Endothelial cell (in vitro differentiated cells): ENCODE results near the gene FAR1. TPM values are rescaled to one million over a fixed set of nuclear protein-coding genes. Genes with fewer than 3 reads are reported as not detected.
A peak's percentile ranks its signal among the peaks of the same experiment; 100 is the strongest.

Source experiments
- DNase-seq: peaks from one replicate; pipeline ENCODE4 v3.0.0; 2021; ENCODE audit warnings: low spot score
- H3K27ac Mint-ChIP-seq: one replicate; pipeline ENCODE4 v1.8.0; 2021; ENCODE audit warnings: mixed read lengths, inconsistent platforms; ENCODE audit not compliant: unreplicated experiment
- H3K27me3 Mint-ChIP-seq: one replicate; pipeline ENCODE4 v1.8.0; 2021; ENCODE audit warnings: mild to moderate bottlenecking, moderate library complexity, mixed read lengths, inconsistent platforms; ENCODE audit not compliant: unreplicated experiment
- H3K36me3 Mint-ChIP-seq: one replicate; pipeline ENCODE4 v1.8.0; 2021; ENCODE audit warnings: mild to moderate bottlenecking, low read depth, mixed read lengths, inconsistent platforms; ENCODE audit not compliant: unreplicated experiment
- H3K4me1 Mint-ChIP-seq: one replicate; pipeline ENCODE4 v1.8.0; 2021; ENCODE audit warnings: mild to moderate bottlenecking, mixed read lengths, inconsistent platforms; ENCODE audit not compliant: unreplicated experiment
- H3K4me3 Mint-ChIP-seq: one replicate; pipeline ENCODE4 v1.8.0; 2021; ENCODE audit warnings: mild to moderate bottlenecking, mixed read lengths, inconsistent platforms; ENCODE audit not compliant: unreplicated experiment
- H3K9me3 Mint-ChIP-seq: one replicate; pipeline ENCODE4 v1.8.0; 2021; ENCODE audit warnings: mixed read lengths, inconsistent platforms; ENCODE audit not compliant: unreplicated experiment
- total RNA-seq: library from RNA; stranded (reverse); fragmentation: NEBNext Ultra II Directional; extraction: Animal tissue kit (Norgen Biotek cat#: 25700); gene quantifications from one replicate; pipeline ENCODE4 v1.2.1, GENCODE V29; 2021; ENCODE audit not compliant: unreplicated experiment
- TF ChIP-seq, protein P1 (sequence below): fragments of 200-600 bp; sonication (generic); IDR thresholded peaks from one replicate; pipeline ENCODE4 v1.5.0; 2021; ENCODE audit warnings: antibody characterized with exemption; ENCODE audit not compliant: unreplicated experiment

FAR1 gene
- total RNA-seq, 1 donor from 2014 or later: 77.8 TPM

GRCh38 chr11:13663631-13664071, 4.8 kb upstream of the FAR1 start:
- DNase-seq: no peak
- Mint-ChIP-seq H3K27ac (no peak overlapping the region), H3K36me3 (peaks cover 6% of the 10 kb centered on the region), H3K27me3 (peaks cover 1% of the 10 kb centered on the region), H3K9me3 (peaks cover 6% of the 10 kb centered on the region), H3K4me3 (no peak overlapping the region), H3K4me1 (peaks cover 9% of the 10 kb centered on the region)
- TF ChIP-seq, protein P1, sequence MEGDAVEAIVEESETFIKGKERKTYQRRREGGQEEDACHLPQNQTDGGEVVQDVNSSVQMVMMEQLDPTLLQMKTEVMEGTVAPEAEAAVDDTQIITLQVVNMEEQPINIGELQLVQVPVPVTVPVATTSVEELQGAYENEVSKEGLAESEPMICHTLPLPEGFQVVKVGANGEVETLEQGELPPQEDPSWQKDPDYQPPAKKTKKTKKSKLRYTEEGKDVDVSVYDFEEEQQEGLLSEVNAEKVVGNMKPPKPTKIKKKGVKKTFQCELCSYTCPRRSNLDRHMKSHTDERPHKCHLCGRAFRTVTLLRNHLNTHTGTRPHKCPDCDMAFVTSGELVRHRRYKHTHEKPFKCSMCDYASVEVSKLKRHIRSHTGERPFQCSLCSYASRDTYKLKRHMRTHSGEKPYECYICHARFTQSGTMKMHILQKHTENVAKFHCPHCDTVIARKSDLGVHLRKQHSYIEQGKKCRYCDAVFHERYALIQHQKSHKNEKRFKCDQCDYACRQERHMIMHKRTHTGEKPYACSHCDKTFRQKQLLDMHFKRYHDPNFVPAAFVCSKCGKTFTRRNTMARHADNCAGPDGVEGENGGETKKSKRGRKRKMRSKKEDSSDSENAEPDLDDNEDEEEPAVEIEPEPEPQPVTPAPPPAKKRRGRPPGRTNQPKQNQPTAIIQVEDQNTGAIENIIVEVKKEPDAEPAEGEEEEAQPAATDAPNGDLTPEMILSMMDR: no peak

- Mint-ChIP-seq H3K9me3 (no peaks in the 10 kb centered on the region), H3K36me3 (no peaks in the 10 kb centered on the region), H3K4me1 (peaks cover 13% of the 10 kb centered on the region), H3K4me3 (no peak overlapping the region), H3K27me3 (peaks cover 4% of the 10 kb centered on the region), H3K27ac (no peak overlapping the region)
- TF ChIP-seq, protein P1: no peak
- no peak for DNase-seq
These were observed 4.1 kb upstream of the FAR1 start for GRCh38 chr11:13664351-13664750.

GRCh38 chr11:13666708-13667107, 1.8 kb upstream of the FAR1 start:
- Mint-ChIP-seq H3K9me3 (no peaks in the 10 kb centered on the region), H3K27me3 (peaks cover 4% of the 10 kb centered on the region), H3K4me1 (peaks cover 24% of the 10 kb centered on the region), H3K27ac (no peak overlapping the region), H3K4me3 (no peak overlapping the region), H3K36me3 (no peaks in the 10 kb centered on the region)
- no peak for DNase-seq
- TF ChIP-seq, protein P1: no peak

DNA sequence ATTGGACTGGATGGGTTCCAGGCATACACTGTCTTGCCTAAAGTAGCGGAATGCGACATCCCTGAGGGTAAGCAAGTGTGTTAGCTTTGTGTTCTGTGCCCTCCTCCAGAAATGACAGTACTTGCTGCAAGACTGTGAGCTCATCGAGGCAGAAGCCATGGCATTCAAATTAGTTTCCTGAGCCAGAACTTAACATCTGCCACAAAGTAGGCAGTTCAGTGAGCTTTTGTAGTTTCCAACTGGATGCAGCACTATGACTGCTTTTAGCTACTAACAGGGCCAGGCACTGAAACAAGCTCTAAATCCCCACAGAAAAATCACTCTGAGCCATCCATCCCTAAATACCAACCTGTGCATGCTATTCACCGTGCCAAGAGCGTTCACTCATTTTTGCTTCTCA, 1.2 kb upstream of the FAR1 start:
- Mint-ChIP-seq H3K27me3 (peaks cover 4% of the 10 kb centered on the region), H3K27ac (peak overlapping the region; percentile 2), H3K9me3 (no peaks in the 10 kb centered on the region), H3K4me1 (peaks cover 27% of the 10 kb centered on the region), H3K36me3 (no peaks in the 10 kb centered on the region), H3K4me3 (peak overlapping the region; percentile 92)
- no peak for DNase-seq
- TF ChIP-seq, protein P1: no peak

DNA sequence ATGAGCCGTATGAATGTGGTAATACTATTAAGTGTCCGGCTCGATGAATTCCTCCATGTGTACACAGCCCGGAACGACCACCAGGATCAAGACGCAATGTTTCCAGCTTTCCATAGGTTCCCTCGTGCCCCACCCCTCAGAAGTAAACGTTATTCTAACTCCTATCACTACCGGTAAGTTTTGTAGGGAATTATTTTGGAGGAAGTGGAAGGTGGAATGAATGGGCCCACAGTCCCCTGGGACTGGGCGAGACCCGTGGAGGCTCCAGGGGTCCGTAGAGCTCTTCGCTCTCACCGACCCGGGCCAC, 720 bp upstream of the FAR1 start:
- Mint-ChIP-seq H3K27me3 (peaks cover 4% of the 10 kb centered on the region), H3K36me3 (no peaks in the 10 kb centered on the region)

More for the DNA sequence above, 720 bp upstream of the FAR1 start:
- no peak for DNase-seq
- H3K27ac Mint-ChIP-seq: no peak overlapping the region
- peaks cover 27% of the 10 kb centered on the region for H3K4me1 Mint-ChIP-seq
- H3K9me3 Mint-ChIP-seq: no peaks in the 10 kb centered on the region
- TF ChIP-seq, protein P1: no peak
- H3K4me3 Mint-ChIP-seq: peak overlapping the region; percentile 92
